IMR-90 (cell line): ENCODE results near the gene ZNF318. TPM values are rescaled to one million over a fixed set of nuclear protein-coding genes. Genes with fewer than 3 reads are reported as not detected.

Source experiments
- ATAC-seq: fragments of 200-7000 bp; cut with Tn5 transposase; 2 replicates; pipeline ENCODE4 v1.9.1; 2020; ENCODE audit warnings: low read depth, mild to moderate bottlenecking, moderate library complexity
- BruUV-seq: library from RNA; stranded (reverse); fragments of 400-500 nt; replicated peaks from 2 replicates; lab custom pipeline; 2021; lab: Mats Ljungman, UMichigan
- CTCF ChIA-PET: fragments of 300-600 bp; formaldehyde crosslinking; extraction: SDS; loops from one replicate; lab custom pipeline; 2021; ENCODE audit warnings: antibody characterized with exemption; lab: Yijun Ruan, JAX
- POLR2A ChIA-PET: fragments of 300-600 bp; sonication (Branson Sonifier 250); formaldehyde crosslinking; loops from one replicate; lab custom pipeline; 2022; ENCODE audit warnings: antibody characterized with exemption; ENCODE audit not compliant: unreplicated experiment; lab: Charles Lee
- DNase-seq: peaks from one replicate; pipeline ENCODE4 v3.0.0; 2013
- H2AFZ ChIP-seq: replicated peaks from 2 replicates; pipeline ENCODE3; 2013; ENCODE audit warnings: low read length, mild to moderate bottlenecking; ENCODE audit not compliant: poor library complexity
- H2AK5ac ChIP-seq: 2 replicates; pipeline ENCODE4 v1.6.1; 2013; ENCODE audit warnings: low read depth, low read length, inconsistent platforms
- H2AK9ac ChIP-seq: replicated peaks from 2 replicates; pipeline ENCODE3; 2013; ENCODE audit warnings: mild to moderate bottlenecking, low read depth, low read length, moderate library complexity; ENCODE audit not compliant: poor library complexity
- H2BK120ac ChIP-seq: 2 replicates; pipeline ENCODE4 v1.6.1; 2013; ENCODE audit warnings: low read depth, low read length, inconsistent platforms
- H2BK15ac ChIP-seq: 3 replicates; pipeline ENCODE4 v1.6.1; 2013; ENCODE audit warnings: low read depth, low read length, inconsistent platforms
- H2BK20ac ChIP-seq: 2 replicates; pipeline ENCODE4 v1.6.1; 2013; ENCODE audit warnings: low read depth, mild to moderate bottlenecking, inconsistent platforms, low read length, moderate library complexity
- H2BK5ac ChIP-seq: 2 replicates; pipeline ENCODE4 v1.6.1; 2013; ENCODE audit warnings: mild to moderate bottlenecking, low read depth, low read length, inconsistent platforms; ENCODE audit not compliant: poor library complexity, severe bottlenecking
- H3K14ac ChIP-seq: replicated peaks from 2 replicates; pipeline ENCODE4 v1.6.1; 2013; ENCODE audit warnings: low read depth, low read length, inconsistent platforms
- H3K18ac ChIP-seq: 2 replicates; pipeline ENCODE4 v1.6.1; 2013; ENCODE audit warnings: low read depth, low read length, control low read depth
- H3K23ac ChIP-seq: 2 replicates; pipeline ENCODE4 v1.6.1; 2013; ENCODE audit warnings: low read depth, low read length, inconsistent platforms
- H3K27ac ChIP-seq: 2 replicates; pipeline ENCODE4 v1.5.1; 2013; ENCODE audit warnings: mild to moderate bottlenecking, control low read depth, low read length; ENCODE audit not compliant: insufficient read depth
- H3K27me3 ChIP-seq: 2 replicates; pipeline ENCODE4 v1.6.1; 2013; ENCODE audit warnings: low read length; ENCODE audit not compliant: control insufficient read depth, insufficient read depth
- H3K36me3 ChIP-seq: 2 replicates; pipeline ENCODE4 v1.6.1; 2013; ENCODE audit warnings: low read length, mixed read lengths; ENCODE audit not compliant: control insufficient read depth, insufficient read depth
- H3K4ac ChIP-seq: 2 replicates; pipeline ENCODE4 v1.6.1; 2013; ENCODE audit warnings: low read depth, low read length, inconsistent platforms
- H3K4me1 ChIP-seq: 2 replicates; pipeline ENCODE4 v1.6.1; 2013; ENCODE audit warnings: low read length, mixed read lengths; ENCODE audit not compliant: control insufficient read depth, insufficient read depth
- H3K4me2 ChIP-seq: 2 replicates; pipeline ENCODE4 v1.6.1; 2013; ENCODE audit warnings: low read depth, mild to moderate bottlenecking, control low read depth, low read length, moderate library complexity
- H3K4me3 ChIP-seq: 2 replicates; pipeline ENCODE4 v1.5.1; 2013; ENCODE audit warnings: low read depth, mild to moderate bottlenecking, control low read depth, low read length, moderate library complexity; ENCODE audit not compliant: insufficient read depth
- H3K56ac ChIP-seq: 2 replicates; pipeline ENCODE4 v1.6.1; 2013; ENCODE audit warnings: low read length, inconsistent platforms; ENCODE audit not compliant: insufficient read depth; ENCODE audit errors: extremely low read depth
- H3K79me1 ChIP-seq, 2 experiments: 2 replicates each; pipeline ENCODE4 v1.6.1; 2013; ENCODE audit warnings: low read length in 2 of 2, inconsistent platforms in 1 of 2, low read depth in 1 of 2
- H3K9ac ChIP-seq: 2 replicates; pipeline ENCODE4 v1.6.1; 2013; ENCODE audit warnings: low read depth, low read length, control low read depth
- H3K9me1 ChIP-seq: 2 replicates; pipeline ENCODE4 v1.6.1; 2013; ENCODE audit warnings: low read length, inconsistent platforms; ENCODE audit not compliant: insufficient read depth
- H3K9me3 ChIP-seq: 2 replicates; pipeline ENCODE4 v1.6.1; 2013; ENCODE audit warnings: low read length; ENCODE audit not compliant: control insufficient read depth, insufficient read depth
- H4K20me1 ChIP-seq: 2 replicates; pipeline ENCODE4 v1.6.1; 2013; ENCODE audit warnings: low read length, inconsistent platforms; ENCODE audit not compliant: insufficient read depth
- H4K5ac ChIP-seq: 2 replicates; pipeline ENCODE4 v1.6.1; 2013; ENCODE audit warnings: mild to moderate bottlenecking, low read depth, low read length, control low read depth
- H4K8ac ChIP-seq, 2 experiments: 2 replicates each; pipeline ENCODE4 v1.6.1; 2013; ENCODE audit warnings: low read depth in 2 of 2, low read length in 2 of 2, control low read depth in 1 of 2, inconsistent platforms in 1 of 2
- H4K91ac ChIP-seq: 2 replicates; pipeline ENCODE4 v1.6.1; 2013; ENCODE audit warnings: low read depth, low read length, inconsistent platforms; ENCODE audit not compliant: insufficient read depth
- CEBPB ChIP-seq: IDR thresholded peaks from 2 replicates; pipeline ENCODE4 v1.6.1; 2012; ENCODE audit warnings: low read depth, low read length, improper control_type of control experiment
- ELK1 ChIP-seq: fragments of 150-350 bp; IDR thresholded peaks from 2 replicates; pipeline ENCODE4 v1.6.1; 2016; ENCODE audit warnings: low read depth, mild to moderate bottlenecking, low read length, moderate library complexity, borderline replicate concordance
- MAZ ChIP-seq: IDR thresholded peaks from 2 replicates; pipeline ENCODE4 v1.6.1; 2012; ENCODE audit warnings: low read depth, mild to moderate bottlenecking, low read length, improper control_type of control experiment, moderate library complexity, borderline replicate concordance
- MXI1 ChIP-seq: IDR thresholded peaks from 2 replicates; pipeline ENCODE4 v1.6.1; 2012; ENCODE audit warnings: low read depth, mild to moderate bottlenecking, low read length, moderate library complexity, borderline replicate concordance
- POLR2A ChIP-seq: IDR thresholded peaks from 2 replicates; pipeline ENCODE4 v1.6.1; 2012; ENCODE audit warnings: mild to moderate bottlenecking, low read depth, low read length
- RCOR1 ChIP-seq: IDR thresholded peaks from 2 replicates; pipeline ENCODE4 v1.6.1; 2012; ENCODE audit warnings: mild to moderate bottlenecking, low read length, improper control_type of control experiment; ENCODE audit not compliant: insufficient replicate concordance
- RFX5 ChIP-seq: IDR thresholded peaks from 2 replicates; pipeline ENCODE4 v1.8.0; 2012; ENCODE audit warnings: low read depth, mild to moderate bottlenecking, low read length, moderate library complexity
- SMC3 ChIP-seq: fragments of 150-350 bp; IDR thresholded peaks from 2 replicates; pipeline ENCODE4 v1.6.1; 2016; ENCODE audit warnings: low read depth, mild to moderate bottlenecking, antibody characterized with exemption, low read length, moderate library complexity
- USF2 ChIP-seq: fragments of 150-350 bp; IDR thresholded peaks from 2 replicates; pipeline ENCODE4 v1.6.1; 2017; ENCODE audit warnings: mild to moderate bottlenecking, antibody characterized with exemption, low read length, low read depth
- WGBS, 2 experiments: methylation state at CpG; one replicate each; pipeline versions ENCODE4 v1.1.5 to v1.1.7; 2013; ENCODE audit warnings: missing lambda C conversion rate in 2 of 2; ENCODE audit not compliant: insufficient read length in 1 of 2; ENCODE audit errors: extremely low coverage in 2 of 2; 5-methylcytosine and 5-hydroxymethylcytosine counted together
- dilution Hi-C: fragments of 300-500 bp; cut with HindIII; formaldehyde crosslinking; loops from one replicate; pipeline ENCODE4 v1.14.3; 2018; ENCODE audit warnings: low sequenced_read_pairs; ENCODE audit not compliant: unreplicated experiment
- in situ Hi-C: fragments of 300-500 bp; cut with MboI; formaldehyde crosslinking; loops from 3 replicates; pipeline ENCODE4 v1.14.3; 2019; ENCODE audit warnings: low sequenced_read_pairs, inconsistent platforms, mixed read lengths
- intact Hi-C: fragments of 100-400 bp; cut with micrococcal nuclease; formaldehyde crosslinking; loops from 2 replicates; pipeline ENCODE4 v1.10.0; 2022
- polyA plus RNA-seq, 3 experiments: library from polyadenylated mRNA; depleted of rRNA; stranded (reverse); fragments of >200 nt; gene quantifications; 2 replicates each; pipeline ENCODE4 v1.2.3, GENCODE V29; 2012; ENCODE audit warnings: low replicate concordance in 1 of 3
- total RNA-seq: library from RNA; depleted of rRNA; stranded (reverse); fragments of >200 nt; gene quantifications from 2 replicates; pipeline ENCODE4 v1.2.3, GENCODE V29; 2012

Gene ZNF318
- total and polyA plus RNA-seq, 2 of the 4 experiments (the other 2 are of a cell fraction) = 5.7 to 6.6 TPM

DNA sequence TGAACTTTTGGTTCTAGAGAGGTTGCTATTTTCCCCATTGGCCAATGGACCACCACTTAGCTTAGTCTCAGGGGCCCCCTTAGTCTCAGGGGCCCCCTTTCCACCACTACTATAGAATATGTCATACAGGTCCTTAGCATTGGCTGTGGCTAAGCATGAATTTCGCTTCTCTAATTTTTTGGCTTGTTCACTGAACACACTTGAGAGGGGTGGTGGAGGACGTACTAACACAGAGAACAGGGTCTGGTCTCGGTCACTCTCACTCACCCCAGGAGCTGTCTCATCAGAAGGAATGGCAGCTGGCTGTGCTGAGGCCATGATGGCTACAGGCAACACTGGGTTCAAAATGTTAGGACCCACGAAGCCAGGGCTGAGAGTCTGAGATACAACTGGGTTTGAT is 30.3 kb downstream of the ZNF318 start:
- in situ Hi-C loops (no loop called here), dilution Hi-C loops (no loop called here), intact Hi-C loops (loop anchor here (10.0 kb wide), 1 partner anchor 434 kb away; no protein-coding TSS in a partner anchor)
- no peak overlapping the region for H2AFZ ChIP-seq
- no peak overlapping the region for H2AK9ac ChIP-seq
- H3K4ac ChIP-seq = no peak overlapping the region
- H2BK120ac ChIP-seq = no peak overlapping the region
- H2AK5ac ChIP-seq = no peak overlapping the region
- no peak overlapping the region for H3K4me3 ChIP-seq
- BruUV-seq = no TSS peak
- no peak overlapping the region for H4K91ac ChIP-seq
- H4K8ac ChIP-seq = no peak overlapping the region
- no peak overlapping the region for H3K9ac ChIP-seq
- POLR2A ChIA-PET = no interaction called here
- CTCF ChIA-PET = no interaction called here
- peaks cover 36% of the 10 kb centered on the region for H3K36me3 ChIP-seq
- ATAC-seq (no peak), DNase-seq (no peak)
- H3K18ac ChIP-seq = no peak overlapping the region
- no peaks in the 10 kb centered on the region for H3K27me3 ChIP-seq
- H3K4me1 ChIP-seq = no peaks in the 10 kb centered on the region
- no peak overlapping the region for H2BK5ac ChIP-seq
- 80% methylated on average over 1 of the region's 4 CpGs; no CpG with 5 or more reads in 1 of the 2 experiments for WGBS, 2 experiments
- no peak overlapping the region for H3K23ac ChIP-seq
- no peak overlapping the region for H3K27ac ChIP-seq
- TF ChIP-seq MAZ (no peak), RCOR1 (no peak), USF2 (no peak), POLR2A (no peak), RFX5 (no peak), MXI1 (no peak), ELK1 (no peak), SMC3 (no peak), CEBPB (no peak)
- H3K14ac ChIP-seq = no peak overlapping the region
- no peak overlapping the region for H2BK15ac ChIP-seq
- H3K56ac ChIP-seq = no peak overlapping the region
- H2BK20ac ChIP-seq = no peak overlapping the region
- H3K79me1 ChIP-seq = no peaks in the 10 kb centered on the region
- H4K5ac ChIP-seq = no peak overlapping the region
- no peaks in the 10 kb centered on the region for H4K20me1 ChIP-seq
- no peaks in the 10 kb centered on the region for H3K9me3 ChIP-seq
- no peaks in the 10 kb centered on the region for H3K9me1 ChIP-seq
- H3K4me2 ChIP-seq = no peak overlapping the region
